Measurements from ENCODE around the gene ALK.

DNA sequence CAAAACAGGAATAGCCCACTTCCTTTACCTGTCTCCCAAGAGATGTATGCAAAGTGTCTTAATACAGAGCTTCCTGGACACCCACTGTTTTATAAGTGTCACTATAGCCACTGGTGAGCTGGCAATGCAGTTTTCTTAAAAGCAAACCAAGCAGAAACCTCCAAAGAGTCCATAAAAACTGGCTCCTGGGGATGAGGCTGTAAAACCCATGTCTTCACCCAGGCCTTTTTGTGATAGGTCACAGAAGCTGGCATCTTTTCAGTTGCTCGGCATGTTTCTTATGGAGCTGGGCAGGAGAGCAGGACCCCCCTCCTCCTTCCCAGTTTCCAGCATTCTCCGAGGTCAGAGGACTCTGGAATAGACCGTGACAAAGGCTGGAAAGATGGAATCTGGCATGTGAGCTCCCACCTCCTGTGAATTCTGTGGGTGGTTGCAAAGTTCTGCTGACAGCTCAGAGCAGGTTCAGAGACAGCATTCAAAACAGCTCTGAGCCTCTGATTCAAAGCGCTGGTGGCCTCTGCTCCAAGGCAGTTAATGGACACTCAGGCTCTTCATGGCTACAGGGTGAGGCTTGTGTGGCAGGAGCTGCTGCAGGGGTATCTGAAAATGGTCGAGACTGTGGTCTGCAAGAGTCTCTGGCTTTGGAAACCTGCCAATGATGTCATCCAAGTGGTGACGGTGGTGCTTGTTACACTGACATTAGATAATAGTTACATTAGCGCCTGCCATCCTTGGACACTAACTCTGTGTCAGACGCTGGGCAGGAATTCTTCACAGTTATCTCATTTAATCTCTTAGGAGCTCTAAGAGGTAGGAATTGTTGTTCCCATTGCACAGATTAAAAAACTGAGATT is 522.8 kb downstream of the ALK start:
- TF ChIP-seq EZH2 (IDR thresholded peaks at IDR 0.05) (no peak), POLR2AphosphoS5 (IDR thresholded peaks at IDR 0.05; ENCODE audit: borderline replicate concordance, low read depth, low read length) (no peak), FOXP2 (optimal IDR thresholded peaks at IDR 0.05; ENCODE audit: control extremely low read depth, extremely low read length, insufficient read depth) (no peak)
